ENCODE results near the gene DYNLL1. TPM values are rescaled to one million over a fixed set of nuclear protein-coding genes. Genes with fewer than 3 reads are reported as not detected.

DYNLL1 gene
- total RNA-seq, 4 donors from 2014 or later, result 167 to 493 (median 469) TPM

GRCh38 chr12:120532701-120533238, 36.9 kb downstream of the DYNLL1 start:
- peaks cover 49% of the 10 kb centered on the region for H3K4me1 ChIP-seq
- no peak overlapping the region for H3K4me3 ChIP-seq
- no peaks in the 10 kb centered on the region for H3K36me3 ChIP-seq
- no peaks in the 10 kb centered on the region for H3K27me3 ChIP-seq
- WGBS, result 85% methylated on average over 4 of the region's 4 CpGs
- DNase-seq (ENCODE audit: low spot score in 2 of 2), result no peak
- TF ChIP-seq EP300 (IDR thresholded peaks at IDR 0.05) (no peak), POLR2A (IDR thresholded peaks at IDR 0.05) (no peak), CTCF (IDR thresholded peaks at IDR 0.05) (no peak), POLR2AphosphoS5 (IDR thresholded peaks at IDR 0.05) (no peak)
- no peaks in the 10 kb centered on the region for H3K9me3 ChIP-seq
- no peak overlapping the region for H3K27ac ChIP-seq

GRCh38 chr12:120534203-120534702, 38.3 kb downstream of the DYNLL1 start, which contains the start of gene RNF10:
TSS of gene RNF10 (plus strand) at chr12:120534356. CDS start at chr12:120534812, 456 bp downstream.
- peaks cover 56% of the 10 kb centered on the region for H3K4me1 ChIP-seq
- no peaks in the 10 kb centered on the region for H3K36me3 ChIP-seq
- TF ChIP-seq POLR2AphosphoS5 (IDR thresholded peaks at IDR 0.05) (peak; percentile 84 to 93 (median 88)), EP300 (IDR thresholded peaks at IDR 0.05) (no peak), POLR2A (IDR thresholded peaks at IDR 0.05) (peak; percentile 71 to 96)
- peak; percentile 84 for DNase-seq (ENCODE audit: low spot score in 2 of 2)
- peak within 1 kb of the TSS; percentile 88 for H3K4me3 ChIP-seq
- 0% methylated on average over 14 of the region's 43 CpGs for WGBS
- H3K27ac ChIP-seq, result peak within 1 kb of the TSS; percentile 95
- no peaks in the 10 kb centered on the region for H3K27me3 ChIP-seq
- no peaks in the 10 kb centered on the region for H3K9me3 ChIP-seq

GRCh38 chr12:120534703-120535655, 39.1 kb downstream of the DYNLL1 start:
- TF ChIP-seq EP300 (IDR thresholded peaks at IDR 0.05) (no peak), POLR2AphosphoS5 (IDR thresholded peaks at IDR 0.05) (peak in 2 of 3 donors; percentile 5 to 20)
- DNase-seq (ENCODE audit: low spot score in 2 of 2), result peak in 1 of 2 donors; percentile 76
- peak overlapping the region; percentile 88 for H3K4me3 ChIP-seq
- no peaks in the 10 kb centered on the region for H3K36me3 ChIP-seq
- peak overlapping the region; percentile 95 for H3K27ac ChIP-seq
- no peaks in the 10 kb centered on the region for H3K9me3 ChIP-seq
- no peaks in the 10 kb centered on the region for H3K27me3 ChIP-seq
- peaks cover 56% of the 10 kb centered on the region for H3K4me1 ChIP-seq
- 3% methylated on average over 25 of the region's 52 CpGs for WGBS

- no peaks in the 10 kb centered on the region for H3K36me3 ChIP-seq
- H3K4me3 ChIP-seq, result peak overlapping the region; percentile 88
- DNase-seq (ENCODE audit: low spot score in 2 of 2), result no peak
- no peak overlapping the region for H3K27ac ChIP-seq
- WGBS, result 51% methylated on average over 13 of the region's 13 CpGs
- no peak for TF ChIP-seq POLR2AphosphoS5 (IDR thresholded peaks at IDR 0.05)
- TF ChIP-seq EP300 (IDR thresholded peaks at IDR 0.05), result no peak
- no peak for TF ChIP-seq POLR2A (IDR thresholded peaks at IDR 0.05)
- TF ChIP-seq CTCF (IDR thresholded peaks at IDR 0.05), result no peak
- no peaks in the 10 kb centered on the region for H3K9me3 ChIP-seq
- peaks cover 61% of the 10 kb centered on the region for H3K4me1 ChIP-seq
- no peaks in the 10 kb centered on the region for H3K27me3 ChIP-seq
Measured at GRCh38 chr12:120536064-120536791, 40.3 kb downstream of the DYNLL1 start.

GRCh38 chr12:120537856-120538220, 41.9 kb downstream of the DYNLL1 start:
- TF ChIP-seq POLR2A (IDR thresholded peaks at IDR 0.05) (no peak), EP300 (IDR thresholded peaks at IDR 0.05) (no peak), POLR2AphosphoS5 (IDR thresholded peaks at IDR 0.05) (no peak), CTCF (IDR thresholded peaks at IDR 0.05) (no peak)
- Histone ChIP-seq H3K9me3 (no peaks in the 10 kb centered on the region), H3K27me3 (no peaks in the 10 kb centered on the region), H3K4me3 (peak overlapping the region; percentile 88), H3K4me1 (peaks cover 65% of the 10 kb centered on the region), H3K27ac (peak overlapping the region; percentile 63), H3K36me3 (no peaks in the 10 kb centered on the region)
- DNase-seq (ENCODE audit: low spot score in 2 of 2), result no peak
- 48% methylated on average over 4 of the region's 4 CpGs for WGBS

All from suprapubic skin (tissue), 4 donors.